ENCODE data around the gene CKAP2L. TPM values are rescaled to one million over a fixed set of nuclear protein-coding genes. Genes with fewer than 3 reads are reported as not detected.

CKAP2L gene
- total RNA-seq, 1 donor from 2014 or later: 1.2 TPM

GRCh38 chr2:112760149-112760548 is 4.3 kb downstream of the CKAP2L start:
- no peak for DNase-seq (ENCODE audit: low spot score)

- no peak for DNase-seq (ENCODE audit: low spot score)
These were observed 5.7 kb downstream of the CKAP2L start for GRCh38 chr2:112758711-112759110.

- no peak for DNase-seq (ENCODE audit: low spot score)
These were observed 7.1 kb downstream of the CKAP2L start for GRCh38 chr2:112757265-112757664.

GRCh38 chr2:112756207-112756606 is 8.2 kb downstream of the CKAP2L start:
- DNase-seq (ENCODE audit: low spot score): no peak

GRCh38 chr2:112755444-112755843 is 9.0 kb downstream of the CKAP2L start:
- DNase-seq (ENCODE audit: low spot score): no peak

- no peak for DNase-seq (ENCODE audit: low spot score)
These were observed 9.8 kb downstream of the CKAP2L start for GRCh38 chr2:112754564-112754963.

- DNase-seq (ENCODE audit: low spot score): no peak
These were observed 11.7 kb downstream of the CKAP2L start for GRCh38 chr2:112752667-112753066.

GRCh38 chr2:112751451-112752197 is 12.8 kb downstream of the CKAP2L start:
- no peak for DNase-seq (ENCODE audit: low spot score)

- DNase-seq (ENCODE audit: low spot score): no peak
These were observed 13.9 kb downstream of the CKAP2L start for GRCh38 chr2:112750560-112750843.

- peak; percentile 83 for DNase-seq (ENCODE audit: low spot score)
These were observed 14.5 kb downstream of the CKAP2L start for GRCh38 chr2:112749755-112750559.

GRCh38 chr2:112740527-112740926 is 23.9 kb downstream of the CKAP2L start:
- DNase-seq (ENCODE audit: low spot score): no peak

- no peak for DNase-seq (ENCODE audit: low spot score)
These were observed 26.7 kb downstream of the CKAP2L start for GRCh38 chr2:112737542-112738232.

GRCh38 chr2:112733871-112734270 is 30.5 kb downstream of the CKAP2L start:
- no peak for DNase-seq (ENCODE audit: low spot score)

GRCh38 chr2:112733456-112733855 is 31.0 kb downstream of the CKAP2L start:
- DNase-seq (ENCODE audit: low spot score): no peak

GRCh38 chr2:112731479-112731878 is 32.9 kb downstream of the CKAP2L start:
- DNase-seq (ENCODE audit: low spot score): no peak

GRCh38 chr2:112730791-112731190 is 33.6 kb downstream of the CKAP2L start:
- no peak for DNase-seq (ENCODE audit: low spot score)

GRCh38 chr2:112730216-112730615 is 34.2 kb downstream of the CKAP2L start:
- DNase-seq (ENCODE audit: low spot score): no peak

GRCh38 chr2:112728378-112729175 is 35.8 kb downstream of the CKAP2L start:
- no peak for DNase-seq (ENCODE audit: low spot score)

GRCh38 chr2:112728029-112728362 is 36.4 kb downstream of the CKAP2L start:
- no peak for DNase-seq (ENCODE audit: low spot score)

- no peak for DNase-seq (ENCODE audit: low spot score)
These were observed 37.0 kb downstream of the CKAP2L start for GRCh38 chr2:112727276-112728028.

GRCh38 chr2:112726487-112727190 is 37.8 kb downstream of the CKAP2L start:
- DNase-seq (ENCODE audit: low spot score): peak; percentile 94

All from ureter (tissue), 1 donor.